HEK293 (cell line): ENCODE results near the gene BICRA.
A peak's percentile ranks its signal among the peaks of the same experiment; 100 is the strongest.

ENCODE experiments used
- BCL11A ChIP-seq: fragments of 450-650 bp; formaldehyde crosslinking; IDR thresholded peaks from 2 replicates; pipeline ENCODE4 v1.5.1; 2016; ENCODE audit warnings: low read depth, missing biosample characterization, missing genetic modification characterization
- PATZ1 ChIP-seq: fragments of 450-650 bp; formaldehyde crosslinking; IDR thresholded peaks from 2 replicates; pipeline ENCODE4 v1.5.1; 2016; ENCODE audit warnings: missing biosample characterization, missing genetic modification characterization
- PRDM10 ChIP-seq: fragments of 450-650 bp; formaldehyde crosslinking; IDR thresholded peaks from 2 replicates; pipeline ENCODE4 v1.5.1; 2016; ENCODE audit warnings: missing biosample characterization, missing genetic modification characterization
- PRDM2 ChIP-seq: fragments of 450-650 bp; formaldehyde crosslinking; IDR thresholded peaks from 2 replicates; pipeline ENCODE4 v1.5.1; 2016; ENCODE audit warnings: missing biosample characterization, missing genetic modification characterization, borderline replicate concordance
- SP2 ChIP-seq: fragments of 450-650 bp; formaldehyde crosslinking; IDR thresholded peaks from 2 replicates; pipeline ENCODE4 v1.5.1; 2016; ENCODE audit warnings: missing biosample characterization, missing genetic modification characterization
- ZBTB20 ChIP-seq: fragments of 450-650 bp; formaldehyde crosslinking; IDR thresholded peaks from 2 replicates; pipeline ENCODE4 v1.5.1; 2016; ENCODE audit warnings: missing biosample characterization, missing genetic modification characterization
- ZFHX2 ChIP-seq: fragments of 450-650 bp; formaldehyde crosslinking; conservative IDR thresholded peaks from 2 replicates; pipeline ENCODE4 v1.5.1; 2016; ENCODE audit warnings: missing biosample characterization, missing genetic modification characterization
- ZNF133 ChIP-seq: fragments of 450-650 bp; formaldehyde crosslinking; IDR thresholded peaks from 2 replicates; pipeline ENCODE4 v1.5.1; 2016; ENCODE audit warnings: missing biosample characterization, missing genetic modification characterization
- ZNF157 ChIP-seq: fragments of 450-650 bp; formaldehyde crosslinking; IDR thresholded peaks from 2 replicates; pipeline ENCODE4 v1.5.1; 2016; ENCODE audit warnings: missing biosample characterization, missing genetic modification characterization
- ZNF2 ChIP-seq: fragments of 450-650 bp; formaldehyde crosslinking; IDR thresholded peaks from 2 replicates; pipeline ENCODE4 v1.5.1; 2016; ENCODE audit warnings: missing biosample characterization, missing genetic modification characterization
- ZNF202 ChIP-seq: fragments of 450-650 bp; formaldehyde crosslinking; IDR thresholded peaks from 2 replicates; pipeline ENCODE4 v1.5.1; 2016; ENCODE audit warnings: missing biosample characterization, missing genetic modification characterization, borderline replicate concordance
- ZNF221 ChIP-seq: fragments of 450-650 bp; formaldehyde crosslinking; IDR thresholded peaks from 2 replicates; pipeline ENCODE4 v1.5.1; 2017; ENCODE audit warnings: missing biosample characterization, missing genetic modification characterization, borderline replicate concordance
- ZNF26 ChIP-seq: fragments of 450-650 bp; formaldehyde crosslinking; IDR thresholded peaks from 2 replicates; pipeline ENCODE4 v1.5.1; 2016; ENCODE audit warnings: missing biosample characterization, missing genetic modification characterization
- ZNF449 ChIP-seq: fragments of 450-650 bp; formaldehyde crosslinking; IDR thresholded peaks from 2 replicates; pipeline ENCODE4 v1.5.1; 2017; ENCODE audit warnings: missing biosample characterization, mild to moderate bottlenecking, missing genetic modification characterization, moderate library complexity
- ZNF513 ChIP-seq: fragments of 450-650 bp; IDR thresholded peaks from 2 replicates; pipeline ENCODE4 v1.5.1; 2018; ENCODE audit warnings: missing biosample characterization, missing genetic modification characterization
- ZNF580 ChIP-seq: fragments of 450-650 bp; formaldehyde crosslinking; IDR thresholded peaks from 2 replicates; pipeline ENCODE4 v1.5.1; 2016; ENCODE audit warnings: missing biosample characterization, missing genetic modification characterization
- ZNF610 ChIP-seq: fragments of 450-650 bp; formaldehyde crosslinking; IDR thresholded peaks from 2 replicates; pipeline ENCODE4 v1.5.1; 2016; ENCODE audit warnings: missing biosample characterization, missing genetic modification characterization, borderline replicate concordance
- ZNF629 ChIP-seq: fragments of 450-650 bp; formaldehyde crosslinking; IDR thresholded peaks from 2 replicates; pipeline ENCODE4 v1.5.1; 2017; ENCODE audit warnings: missing biosample characterization, missing genetic modification characterization
- ZNF664 ChIP-seq: fragments of 450-650 bp; formaldehyde crosslinking; IDR thresholded peaks from 2 replicates; pipeline ENCODE4 v1.5.1; 2016; ENCODE audit warnings: missing biosample characterization, missing genetic modification characterization
- ZSCAN4 ChIP-seq: fragments of 450-650 bp; formaldehyde crosslinking; IDR thresholded peaks from 2 replicates; pipeline ENCODE4 v1.5.1; 2017; ENCODE audit warnings: missing biosample characterization, missing genetic modification characterization

The BICRA gene

GRCh38 chr19:47729799-47730520, 121.0 kb downstream of the BICRA start (continued):
- TF ChIP-seq ZNF610 (tag by site-specific recombination), result no peak
- peak; percentile 95 for TF ChIP-seq PRDM10
- TF ChIP-seq ZBTB20 (tag by site-specific recombination), result no peak
- no peak for TF ChIP-seq ZNF580 (tag by site-specific recombination)
- TF ChIP-seq ZNF157 (tag by site-specific recombination), result no peak
- 0 out of 2 replicates have a peak, but pooled peaks have one; percentile 50 for TF ChIP-seq ZNF2 (tag by site-specific recombination)
- TF ChIP-seq PATZ1 (tag by site-specific recombination), result 0 out of 2 replicates have a peak, but pooled peaks have one; percentile 66
- TF ChIP-seq PRDM2 (tag by site-specific recombination), result no peak
- no peak for TF ChIP-seq ZNF449
- TF ChIP-seq ZNF221, result no peak
- no peak for TF ChIP-seq ZNF26 (tag by site-specific recombination)
- TF ChIP-seq ZNF629 (tag by site-specific recombination), result no peak
- 0 out of 2 replicates have a peak, but pooled peaks have one; percentile 32 for TF ChIP-seq ZSCAN4 (tag by site-specific recombination)
- TF ChIP-seq ZNF202, result no peak
- TF ChIP-seq ZNF513 (tag by site-specific recombination), result no peak
- no peak for TF ChIP-seq ZNF133 (tag by site-specific recombination)
- TF ChIP-seq ZFHX2 (tag by site-specific recombination), result peak; percentile 71
- TF ChIP-seq SP2 (tag by site-specific recombination), result peak; percentile 89
- no peak for TF ChIP-seq BCL11A (tag by site-specific recombination)
- no peak for TF ChIP-seq ZNF664
